Left ventricle myocardium superior (tissue), 1 donor: ENCODE measurements around the gene NAALADL2. TPM values are rescaled to one million over a fixed set of nuclear protein-coding genes. Genes with fewer than 3 reads are reported as not detected.
"Not testable (repeated sequence)": the region's sequence is repeated elsewhere in the genome, so short reads cannot be mapped to it uniquely, and the experiment has no call there.

Experiments used
- ATAC-seq: fragments of 200-7000 bp; cut with Tn5 transposase; one replicate; pipeline ENCODE4 v1.9.1; 2020; ENCODE audit warnings: mild to moderate bottlenecking, moderate library complexity
- DNase-seq: peaks from one replicate; pipeline ENCODE4 v3.0.0-alpha.2; 2020
- intact Hi-C: fragments of 100-400 bp; cut with micrococcal nuclease; formaldehyde crosslinking; loops from one replicate; pipeline ENCODE4 v1.11.0; 2022
- total RNA-seq: library from RNA; stranded (reverse); fragmentation: NEBNext Ultra II Directional; extraction: Animal tissue kit (Norgen Biotek cat#: 25700); gene quantifications from one replicate; pipeline ENCODE4 v1.2.1, GENCODE V29; 2021
- donor health status: DM: no; HTN: yes; CAD: no; lungs with severe emphysema.

Gene NAALADL2
- total RNA-seq, 1 donor from 2014 or later = 3.1 TPM

- DNase-seq = no peak
Observed at GRCh38 chr3:175476489-175476888, 617.4 kb downstream of the NAALADL2 start.

GRCh38 chr3:175477651-175478224 is 618.6 kb downstream of the NAALADL2 start:
- ATAC-seq (no peak), DNase-seq (no peak)
- intact Hi-C loops = no loop called here

More at GRCh38 chr3:175476489-175476888, 617.4 kb downstream of the NAALADL2 start:
- intact Hi-C loops = no loop called here
- no peak for ATAC-seq

GRCh38 chr3:175478301-175478700 is 619.2 kb downstream of the NAALADL2 start:
- intact Hi-C loops = no loop called here
- ATAC-seq = no peak

GRCh38 chr3:175479175-175479574 is 620.0 kb downstream of the NAALADL2 start:
- DNase-seq (no peak), ATAC-seq (no peak)
- intact Hi-C loops = no loop called here

More at GRCh38 chr3:175478301-175478700, 619.2 kb downstream of the NAALADL2 start:
- DNase-seq = no peak

DNA sequence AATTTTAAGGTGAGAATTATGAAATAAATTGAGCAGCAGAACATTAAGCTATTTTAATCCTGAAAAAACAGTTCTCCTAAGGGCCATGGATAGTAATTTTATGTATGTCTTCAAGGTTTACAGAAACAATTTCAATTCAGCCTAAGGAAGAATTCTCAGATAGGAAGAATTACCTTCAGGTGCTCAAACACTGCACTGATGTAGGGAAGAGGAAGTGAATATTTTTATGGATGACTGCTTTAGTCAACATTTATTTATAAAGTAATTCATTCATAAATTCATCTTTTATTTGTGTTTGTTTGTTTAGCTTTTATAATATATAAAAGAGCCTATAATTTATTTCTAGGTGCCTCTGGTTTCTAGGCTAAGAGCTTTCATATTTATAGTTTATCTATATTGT is 620.7 kb downstream of the NAALADL2 start:
- intact Hi-C loops = no loop called here
- DNase-seq = no peak
- no peak for ATAC-seq

DNA sequence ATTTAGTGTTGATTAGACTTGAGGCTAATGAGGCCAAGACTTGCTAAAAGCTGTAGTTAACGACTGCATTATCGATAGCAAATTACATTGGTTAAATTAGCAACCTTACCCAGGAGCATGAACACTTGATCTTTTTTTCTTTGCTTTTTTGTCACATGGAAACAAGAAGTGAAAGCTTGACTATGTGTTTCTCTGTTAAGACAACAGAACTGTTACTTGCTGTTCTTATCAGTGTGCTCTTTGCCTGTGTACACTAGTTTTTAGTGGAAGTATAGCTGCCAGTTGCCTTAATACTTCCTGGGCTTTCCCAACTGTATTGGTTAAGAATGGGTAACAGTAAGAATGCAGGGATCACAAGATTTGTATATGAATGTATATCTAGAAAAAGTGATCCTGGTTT is 625.5 kb downstream of the NAALADL2 start:
- ATAC-seq = no peak
- intact Hi-C loops = no loop called here
- DNase-seq = no peak

DNA sequence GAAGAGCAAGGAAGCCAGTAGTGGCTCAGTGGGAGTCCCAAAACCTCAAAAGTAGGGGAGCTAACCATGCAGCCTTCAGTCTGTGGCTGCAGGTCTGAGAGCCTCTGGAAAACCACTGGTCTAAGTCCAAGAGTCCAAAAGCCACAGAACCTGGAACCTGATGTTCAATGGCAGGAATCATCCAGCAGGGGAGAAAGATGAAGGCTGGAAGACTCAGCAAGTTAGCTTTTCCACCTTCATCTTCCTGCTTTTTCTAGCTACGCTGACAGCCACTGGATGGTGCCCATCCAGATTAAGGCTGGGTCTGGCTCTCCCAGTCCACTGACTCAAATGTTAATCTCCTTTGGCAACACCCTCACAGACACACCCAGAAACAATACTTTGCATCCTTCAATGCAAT is 626.3 kb downstream of the NAALADL2 start:
- no peak for ATAC-seq
- intact Hi-C loops = no loop called here
- no peak for DNase-seq

GRCh38 chr3:175486255-175486654 is 627.1 kb downstream of the NAALADL2 start:
- DNase-seq (no peak), ATAC-seq (no peak)
- intact Hi-C loops = no loop called here

DNA sequence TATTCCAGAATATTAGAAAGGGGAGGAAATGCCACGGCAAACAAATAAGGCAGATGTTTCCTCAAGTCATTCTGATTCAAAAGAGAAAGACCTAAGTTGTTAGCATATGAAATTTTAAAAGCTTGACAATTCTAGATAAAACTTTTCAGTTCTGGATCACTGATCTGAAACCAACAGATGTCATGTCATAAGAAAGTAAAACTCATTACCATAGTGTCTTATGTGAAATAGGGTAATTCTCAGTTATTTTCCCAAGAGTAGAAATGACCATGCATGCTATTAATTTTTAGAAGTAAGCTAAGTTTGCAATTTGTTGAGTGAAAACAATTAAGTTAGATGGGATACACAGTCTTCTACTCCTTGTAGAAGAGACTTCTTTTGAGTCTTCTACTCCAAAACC is 630.3 kb downstream of the NAALADL2 start:
- intact Hi-C loops = no loop called here
- no peak for ATAC-seq
- DNase-seq = no peak

GRCh38 chr3:175493301-175493700 is 634.2 kb downstream of the NAALADL2 start:
- no peak for ATAC-seq
- intact Hi-C loops = no loop called here
- DNase-seq = no peak

DNA sequence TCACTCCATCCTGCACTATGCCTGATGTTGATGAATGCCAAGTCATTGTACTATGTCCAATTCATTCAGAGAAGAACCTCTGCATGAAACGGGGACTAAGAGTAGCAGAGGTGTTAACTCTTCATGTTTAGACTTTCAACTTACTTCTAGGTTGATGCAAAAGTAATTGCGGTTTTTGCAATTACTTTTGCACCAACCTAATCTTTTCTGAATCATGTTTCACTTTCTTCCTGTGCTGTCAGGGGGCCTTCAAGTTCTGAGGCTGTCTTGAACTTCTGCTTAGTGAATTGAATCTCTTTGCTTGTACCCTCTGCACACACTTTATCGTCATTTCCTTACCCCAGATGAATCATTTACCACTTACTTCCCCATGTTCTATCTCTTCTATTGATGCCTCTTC is 636.2 kb downstream of the NAALADL2 start:
- ATAC-seq (no peak), DNase-seq (no peak)
- intact Hi-C loops = no loop called here

DNA sequence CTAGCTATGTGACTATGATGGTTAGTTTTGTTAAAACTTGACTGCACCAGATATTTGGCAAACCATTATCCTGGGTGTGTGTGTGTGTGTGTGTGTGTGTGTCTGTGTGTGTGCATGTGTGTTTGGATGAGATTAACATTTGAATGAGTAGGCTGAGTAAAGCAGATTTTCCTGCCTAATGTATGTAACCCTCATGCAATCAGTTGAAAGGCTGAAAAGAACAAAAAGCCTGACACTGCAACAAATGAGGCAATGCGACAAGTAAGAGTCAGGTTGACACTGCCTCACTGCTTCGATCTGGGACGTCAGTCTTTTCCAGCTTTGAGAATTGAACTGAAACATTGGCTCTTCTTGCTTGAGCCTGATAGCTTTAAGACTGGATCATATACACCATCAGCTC is 643.0 kb downstream of the NAALADL2 start:
- intact Hi-C loops = no loop called here
- ATAC-seq (no peak), DNase-seq (no peak)

DNA sequence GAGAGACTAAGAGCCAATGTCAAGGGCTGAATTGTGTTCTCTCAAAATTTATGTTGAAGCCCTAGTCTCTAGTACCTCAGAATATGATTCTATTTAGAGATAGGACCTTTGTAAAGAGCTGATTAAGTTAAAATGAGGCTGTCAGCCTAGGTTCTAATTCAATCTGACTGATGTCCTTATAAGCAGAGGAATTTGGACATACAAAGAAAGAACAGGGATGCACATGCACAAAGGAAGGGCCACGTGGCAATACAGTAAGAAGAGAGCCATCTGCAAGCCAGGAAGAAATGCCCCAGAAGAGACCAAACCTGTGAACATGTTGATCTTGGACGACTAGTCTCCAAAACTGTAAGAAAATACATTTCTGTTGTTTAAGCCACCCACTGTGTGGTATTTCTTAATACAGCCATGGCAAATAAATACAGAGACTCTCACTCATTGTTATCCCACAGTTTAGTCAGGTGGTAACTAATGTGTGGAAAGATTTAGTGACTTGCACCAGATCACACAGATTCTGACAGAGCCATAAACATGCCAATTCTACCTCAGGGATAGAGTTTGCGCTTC is 652.2 kb downstream of the NAALADL2 start:
- intact Hi-C loops = loop anchor here (5.0 kb wide), 1 partner anchor 36 kb away; no protein-coding TSS in a partner anchor
- DNase-seq = no peak
- ATAC-seq = no peak

DNA sequence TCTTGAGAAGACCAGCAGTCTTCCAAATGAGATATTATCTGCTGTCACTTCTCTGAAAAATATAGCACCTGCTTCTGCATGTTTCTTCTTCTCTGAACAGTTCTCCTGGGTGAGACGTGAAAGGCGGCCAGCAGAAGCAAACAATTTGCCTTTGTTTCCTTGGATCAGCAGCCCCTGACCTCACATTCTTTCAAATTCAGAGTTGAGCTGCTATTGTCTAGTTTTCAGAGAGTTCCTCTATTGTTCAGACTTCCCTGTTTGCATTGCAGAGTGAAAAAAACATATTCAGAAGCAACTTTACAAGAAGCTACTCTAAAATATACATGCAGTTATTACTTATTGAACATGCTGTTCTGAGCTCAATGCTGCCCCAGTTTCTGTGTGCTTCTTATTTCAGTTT is 653.6 kb downstream of the NAALADL2 start:
- no peak for DNase-seq
- ATAC-seq = no peak
- intact Hi-C loops = loop anchor here (5.0 kb wide), 1 partner anchor 35 kb away; no protein-coding TSS in a partner anchor

DNA sequence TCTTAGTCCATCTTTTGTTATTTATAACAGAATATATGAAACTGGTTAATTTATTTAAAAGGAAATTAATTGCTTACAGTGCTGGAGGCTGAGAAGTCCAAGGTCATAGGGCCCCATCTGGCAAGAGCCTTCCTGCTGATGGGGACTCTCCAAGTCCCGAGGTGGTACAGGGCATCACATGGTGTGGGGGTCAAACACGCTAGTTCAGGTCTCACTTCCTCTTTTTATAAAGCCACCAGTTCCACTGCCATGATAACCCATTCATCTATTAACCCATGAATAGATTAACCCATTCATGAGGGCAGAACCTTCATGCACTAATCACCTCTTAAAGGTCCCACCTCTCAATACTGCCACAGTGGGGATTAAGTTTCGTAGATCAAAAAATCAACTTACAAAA is 659.3 kb downstream of the NAALADL2 start:
- DNase-seq (no peak), ATAC-seq (no peak)
- intact Hi-C loops = no loop called here

DNA sequence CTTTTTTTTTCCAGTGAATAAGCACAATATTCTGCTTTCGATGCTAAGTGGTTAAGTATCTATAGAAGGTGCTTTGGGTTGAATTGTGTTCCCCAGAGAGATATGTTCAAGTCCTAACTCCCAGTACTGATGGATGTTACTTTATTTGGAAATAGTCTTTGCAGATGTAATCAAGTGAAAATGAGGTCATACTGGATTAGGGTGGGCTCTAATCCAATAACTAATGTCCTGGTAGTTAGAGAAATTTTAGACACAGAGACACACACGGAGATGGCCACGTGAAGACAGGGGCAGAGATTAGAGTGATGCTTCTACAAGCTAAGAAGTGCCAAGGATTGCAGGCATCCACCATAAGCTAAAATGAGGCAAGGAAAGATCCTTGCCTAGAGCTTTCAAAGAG is 662.3 kb downstream of the NAALADL2 start:
- intact Hi-C loops = no loop called here
- DNase-seq = no peak
- no peak for ATAC-seq

DNA sequence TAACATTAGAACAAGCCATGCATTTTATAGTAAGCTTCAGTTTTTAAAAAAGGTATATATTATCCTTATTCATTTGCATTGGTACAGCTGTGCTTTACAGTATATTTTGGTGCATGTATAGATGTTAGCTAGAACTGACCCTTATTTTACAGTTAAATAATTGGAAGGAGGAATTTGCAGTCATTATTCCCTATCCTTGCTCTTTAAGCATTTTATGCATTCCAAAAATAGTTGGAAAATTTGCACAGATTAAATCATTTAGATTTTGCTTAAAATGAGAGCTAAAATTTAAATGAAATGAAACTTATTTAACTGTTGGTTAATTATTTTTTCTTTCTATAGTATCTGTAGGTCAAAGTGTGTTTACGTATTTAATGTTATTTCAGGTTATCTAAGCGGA is 667.1 kb downstream of the NAALADL2 start:
- intact Hi-C loops = no loop called here
- ATAC-seq (no peak), DNase-seq (no peak)

DNA sequence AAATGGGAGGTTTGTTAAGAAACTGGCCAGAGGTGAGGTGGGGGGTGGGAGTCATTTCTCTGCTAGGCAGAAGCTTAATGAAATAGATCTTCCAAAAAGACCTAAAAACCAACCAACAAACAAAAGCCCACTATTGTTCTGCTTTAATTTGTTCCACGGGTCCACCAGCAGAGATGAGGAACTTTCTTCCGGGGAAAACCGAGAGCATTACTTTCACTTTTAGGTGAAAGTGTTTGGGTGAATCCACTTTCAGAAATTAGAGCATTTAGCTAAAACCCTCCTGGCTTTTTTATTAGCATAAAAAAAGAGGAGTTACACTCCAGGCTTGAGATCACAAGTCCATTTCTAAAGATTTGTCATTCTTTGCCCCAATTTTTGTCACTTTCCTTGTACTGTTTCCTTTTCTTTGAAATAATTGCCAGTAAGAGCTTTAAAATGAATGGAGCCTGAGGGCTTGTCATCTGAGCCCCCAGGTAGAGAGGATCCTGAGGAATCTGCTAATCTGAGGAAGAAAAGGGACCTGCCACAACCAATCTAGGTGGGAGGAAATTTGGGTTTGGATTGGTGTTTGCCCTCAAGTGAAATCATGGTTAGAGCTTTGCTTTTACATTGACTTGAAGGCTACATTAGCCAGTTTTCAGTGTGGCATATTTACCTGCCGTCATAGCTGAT is 667.6 kb downstream of the NAALADL2 start:
- ATAC-seq = no peak
- no peak for DNase-seq
- intact Hi-C loops = no loop called here

GRCh38 chr3:175528693-175529092 is 669.6 kb downstream of the NAALADL2 start:
- ATAC-seq, intact Hi-C loops, DNase-seq: not testable (repeated sequence)

GRCh38 chr3:175535351-175535750 is 676.2 kb downstream of the NAALADL2 start:
- ATAC-seq (no peak), DNase-seq (no peak)
- intact Hi-C loops = no loop called here

GRCh38 chr3:175546115-175546514 is 687.0 kb downstream of the NAALADL2 start:
- intact Hi-C loops = loop anchor here (5.0 kb wide), 1 partner anchor 34 kb away; no protein-coding TSS in a partner anchor
- no peak for ATAC-seq
- DNase-seq = no peak
